CD4-positive, alpha-beta T cell treated with Interleukin-6 for 4 hours (primary cell): ENCODE results near the gene CSF1.
"Not testable (repeated sequence)": the region's sequence is repeated elsewhere in the genome, so short reads cannot be mapped to it uniquely, and the experiment has no call there.

Source experiments
- DNase-seq: peaks from one replicate; pipeline ENCODE4 v3.0.0-alpha.2; 2020; ENCODE audit warnings: mixed read lengths

Gene CSF1

DNA sequence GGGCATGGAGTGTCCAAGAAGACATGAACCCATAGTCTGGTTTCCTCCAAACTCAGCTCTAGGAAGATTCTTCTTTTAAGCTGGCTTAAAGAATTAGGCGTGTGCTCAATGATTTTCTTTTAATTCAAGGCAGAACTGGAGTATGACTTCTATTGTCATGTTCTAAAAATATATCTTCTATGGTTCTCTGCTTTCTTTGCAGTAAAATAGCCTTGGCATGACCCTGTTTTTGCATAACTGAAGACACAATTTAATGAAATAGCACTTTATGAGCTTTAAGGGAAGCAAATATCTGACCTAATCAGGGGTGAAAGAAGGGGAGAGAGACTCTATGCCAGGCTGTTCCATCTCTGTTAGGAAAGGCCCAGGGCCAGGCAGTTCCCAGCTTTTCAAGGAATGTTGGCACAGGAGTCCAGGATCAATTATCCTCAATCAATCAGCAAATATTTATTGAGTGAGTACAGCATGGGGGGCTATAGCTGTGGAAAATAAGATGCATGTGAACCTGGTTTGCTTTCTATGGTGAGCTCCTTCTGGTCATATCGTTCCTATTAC lies 7.2 kb upstream of the CSF1 start:
- DNase-seq: no peak

DNA sequence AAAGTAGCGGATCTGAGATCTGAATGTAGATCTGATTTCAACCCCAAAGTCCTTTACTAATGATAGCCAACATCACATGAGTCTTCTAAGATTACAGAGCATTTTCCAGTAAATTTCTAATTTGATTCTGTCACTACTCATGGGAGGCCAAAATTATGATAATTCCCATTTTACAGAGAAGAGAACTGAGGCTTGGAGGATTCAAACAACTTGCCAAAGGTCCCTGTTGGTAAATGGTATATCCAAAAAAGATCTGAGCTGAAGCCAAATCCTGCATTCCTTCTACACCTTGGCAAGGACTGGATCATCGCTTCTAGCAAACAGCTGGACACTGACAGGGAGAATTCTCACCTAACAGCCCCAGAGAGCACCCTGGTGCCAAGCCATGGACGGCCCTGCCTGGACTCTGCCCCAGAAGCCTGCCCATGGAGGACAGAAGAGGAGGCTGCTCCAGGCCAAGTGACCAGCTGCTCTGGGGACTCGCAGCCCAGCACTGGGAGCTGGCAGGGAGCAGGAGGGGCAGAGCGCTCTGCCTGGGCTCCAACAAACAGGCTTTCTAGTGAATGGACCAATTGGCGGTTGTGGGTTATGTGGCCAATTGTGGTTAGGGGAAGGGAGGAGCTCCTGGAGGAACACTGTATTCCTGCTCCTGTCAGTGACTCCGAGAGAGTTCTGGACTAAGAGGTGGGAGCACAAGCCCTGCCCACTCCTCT lies 6.4 kb upstream of the CSF1 start:
- no peak for DNase-seq

DNA sequence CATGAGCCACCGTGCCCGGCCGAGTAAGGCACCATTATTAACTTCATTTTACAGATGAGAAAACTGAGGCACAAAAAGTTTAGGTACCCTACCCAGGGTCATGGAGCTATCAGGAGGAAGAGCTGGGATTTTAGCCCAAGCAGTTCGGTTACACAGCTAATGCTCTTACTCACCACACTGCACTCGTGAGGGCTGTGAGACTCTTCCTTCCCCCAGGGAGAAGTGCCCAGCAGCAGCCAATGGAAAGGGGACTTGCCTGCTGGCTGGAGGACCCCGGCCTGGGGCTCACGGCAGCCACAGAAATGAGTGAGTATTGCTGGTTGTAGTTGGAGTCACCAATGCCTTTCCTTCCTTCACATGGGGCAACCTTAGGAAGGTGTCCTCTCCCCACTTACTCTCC lies 5.2 kb upstream of the CSF1 start:
- no peak for DNase-seq

DNA sequence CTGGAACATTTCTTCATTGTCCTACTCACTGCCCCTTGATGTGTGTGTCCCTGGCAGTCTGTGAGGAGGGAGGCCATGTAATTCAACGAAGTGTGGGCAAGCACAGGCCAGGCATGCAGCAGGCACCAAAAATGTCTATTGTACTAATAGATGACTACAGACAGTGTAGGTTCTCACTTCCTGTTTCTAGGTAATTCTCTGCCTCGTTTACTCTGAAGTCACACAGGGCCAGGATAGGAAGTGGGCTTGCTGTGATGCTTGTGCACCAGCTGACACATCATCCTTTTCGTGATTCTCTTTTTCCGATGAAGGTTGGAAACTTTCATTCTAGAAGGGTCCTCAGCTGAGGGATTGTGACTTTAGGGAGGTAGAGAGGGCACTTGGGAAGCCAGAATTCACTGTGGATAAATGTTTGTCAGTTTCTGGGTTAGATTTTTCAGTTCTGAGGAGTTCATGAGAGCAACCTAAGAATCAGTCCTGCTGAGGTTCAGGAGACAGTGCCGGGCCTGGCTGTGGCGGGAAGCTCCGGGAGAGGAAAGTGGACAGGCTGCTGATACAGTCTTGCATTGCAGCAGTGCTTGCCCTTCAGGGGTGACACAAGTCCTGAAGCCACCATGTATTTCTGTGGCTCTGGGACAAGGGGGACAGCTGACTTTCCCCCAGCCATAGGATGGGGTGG lies 4.3 kb upstream of the CSF1 start:
- DNase-seq: peak; percentile 66

DNA sequence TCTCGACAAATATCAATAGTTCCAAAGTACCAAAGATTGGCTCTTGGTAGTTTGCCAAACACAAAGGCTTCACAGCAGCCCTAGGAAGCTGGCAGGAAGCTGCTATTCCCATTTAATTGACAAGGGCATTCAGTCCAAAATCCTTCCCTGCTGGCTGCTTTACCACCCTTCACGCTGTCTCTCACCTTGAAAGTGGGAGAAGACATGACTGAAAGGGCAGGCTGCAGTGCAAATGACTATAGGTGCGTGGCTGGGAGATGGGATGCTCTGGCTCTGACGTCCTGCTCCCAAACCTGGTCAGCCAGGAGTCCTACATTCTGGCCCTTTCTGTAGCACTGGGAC lies 3.8 kb upstream of the CSF1 start:
- DNase-seq: no peak

DNA sequence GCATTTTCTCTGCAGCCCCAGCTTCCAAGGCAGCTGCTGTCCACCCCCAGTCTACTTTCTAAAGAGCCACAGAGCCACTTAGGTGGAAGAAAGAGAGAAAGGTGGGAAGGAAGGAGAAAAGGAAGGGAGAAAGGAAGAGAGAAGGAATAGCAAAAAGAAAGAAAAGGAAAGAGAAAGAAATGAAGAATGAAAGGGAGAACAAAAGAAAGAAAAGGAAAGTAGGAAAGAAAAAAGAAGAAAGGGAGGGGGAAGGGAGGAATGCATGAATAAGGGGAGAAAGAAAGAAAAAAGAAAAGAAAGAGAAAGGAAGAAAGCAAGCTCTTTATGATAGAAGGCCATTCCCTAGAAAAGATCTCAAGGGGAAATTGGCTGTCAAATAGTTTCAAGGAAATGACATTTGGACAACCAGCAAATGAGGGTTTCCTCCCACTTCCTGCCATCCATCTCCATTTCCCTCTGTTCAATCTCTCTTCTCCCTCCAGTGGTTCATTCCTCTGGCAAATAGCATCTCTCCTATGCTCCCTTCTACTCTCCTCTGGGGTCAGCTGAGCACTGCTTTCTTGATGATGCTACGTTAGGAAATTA lies 3.4 kb upstream of the CSF1 start:
- no peak for DNase-seq

DNA sequence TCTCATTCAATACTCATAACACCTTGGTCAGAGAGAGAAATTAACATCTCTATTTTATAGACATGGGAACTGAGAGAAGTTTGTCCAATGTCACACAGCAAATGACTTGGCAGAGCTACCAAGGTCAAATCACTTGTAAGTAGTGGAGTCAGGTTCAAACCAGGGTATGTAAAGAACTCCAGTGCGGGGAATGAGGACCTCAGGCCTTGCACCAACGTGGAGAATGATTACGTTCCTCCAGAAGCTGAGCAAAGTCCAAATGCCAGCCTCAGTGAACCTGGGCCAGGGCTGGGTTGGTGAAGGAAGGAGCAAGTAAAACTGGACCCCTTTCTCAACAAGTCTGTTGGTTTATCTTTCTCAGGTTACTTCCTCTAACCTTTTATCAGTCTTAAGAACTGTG lies 1.8 kb upstream of the CSF1 start:
- DNase-seq: no peak

DNA sequence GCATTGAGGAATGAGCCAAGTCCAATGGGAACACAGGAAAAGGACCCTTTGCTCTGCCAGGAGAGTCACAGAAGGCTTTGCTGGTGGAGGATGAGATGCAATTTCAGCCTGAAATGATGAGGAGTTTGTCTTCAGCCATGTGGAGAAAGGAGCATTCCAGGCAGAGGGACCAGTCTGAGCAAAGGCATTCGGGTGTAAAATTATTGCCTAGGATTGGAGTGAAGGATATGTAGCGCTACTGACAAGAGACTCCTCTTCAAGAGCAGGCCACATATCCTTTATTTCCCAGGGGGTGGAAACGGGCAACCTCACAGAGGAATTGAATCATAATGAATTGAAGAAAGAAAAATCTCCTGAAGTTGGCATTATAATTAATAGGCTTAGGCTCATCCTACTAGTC lies 1.1 kb upstream of the CSF1 start:
- DNase-seq: no peak

DNA sequence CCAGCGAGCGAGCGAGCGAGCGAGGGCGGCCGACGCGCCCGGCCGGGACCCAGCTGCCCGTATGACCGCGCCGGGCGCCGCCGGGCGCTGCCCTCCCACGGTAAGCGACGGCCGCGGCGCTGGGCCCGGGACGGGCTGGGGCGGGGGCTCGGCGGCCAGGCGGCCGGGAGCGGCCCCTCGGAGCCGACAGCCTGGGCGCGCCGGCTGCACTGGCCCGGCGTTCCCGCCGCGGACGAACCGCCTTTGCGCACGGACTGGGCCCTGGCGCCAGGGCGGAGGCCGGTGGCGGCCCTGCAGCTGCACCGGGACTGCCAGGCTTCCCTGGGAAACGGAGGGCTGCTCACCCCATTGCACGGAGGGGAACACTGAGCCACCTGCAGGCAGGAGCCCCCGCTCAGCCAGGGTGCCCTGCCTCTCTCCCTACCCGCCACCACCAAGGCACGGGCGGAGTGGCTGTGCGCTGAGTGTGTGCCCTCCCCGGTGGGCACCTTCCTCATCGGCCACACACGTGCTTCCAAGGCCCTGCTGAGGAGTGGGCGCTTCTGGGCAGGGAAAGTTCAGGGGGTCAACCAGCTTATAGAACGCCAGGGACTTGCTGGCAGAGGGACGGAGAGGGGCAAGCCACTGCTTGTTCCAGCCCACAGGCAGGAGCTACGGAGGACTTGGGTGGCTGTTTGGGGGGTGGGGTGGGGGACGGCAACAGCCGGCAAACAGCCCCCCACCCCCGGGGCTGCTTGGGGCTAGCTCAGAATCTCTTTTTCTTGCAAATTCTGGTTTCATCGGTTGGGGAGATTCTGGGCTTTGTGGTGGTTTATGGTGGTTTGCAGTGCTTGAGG lies 532 bp downstream of the CSF1 start:
- peak; percentile 40 for DNase-seq

DNA sequence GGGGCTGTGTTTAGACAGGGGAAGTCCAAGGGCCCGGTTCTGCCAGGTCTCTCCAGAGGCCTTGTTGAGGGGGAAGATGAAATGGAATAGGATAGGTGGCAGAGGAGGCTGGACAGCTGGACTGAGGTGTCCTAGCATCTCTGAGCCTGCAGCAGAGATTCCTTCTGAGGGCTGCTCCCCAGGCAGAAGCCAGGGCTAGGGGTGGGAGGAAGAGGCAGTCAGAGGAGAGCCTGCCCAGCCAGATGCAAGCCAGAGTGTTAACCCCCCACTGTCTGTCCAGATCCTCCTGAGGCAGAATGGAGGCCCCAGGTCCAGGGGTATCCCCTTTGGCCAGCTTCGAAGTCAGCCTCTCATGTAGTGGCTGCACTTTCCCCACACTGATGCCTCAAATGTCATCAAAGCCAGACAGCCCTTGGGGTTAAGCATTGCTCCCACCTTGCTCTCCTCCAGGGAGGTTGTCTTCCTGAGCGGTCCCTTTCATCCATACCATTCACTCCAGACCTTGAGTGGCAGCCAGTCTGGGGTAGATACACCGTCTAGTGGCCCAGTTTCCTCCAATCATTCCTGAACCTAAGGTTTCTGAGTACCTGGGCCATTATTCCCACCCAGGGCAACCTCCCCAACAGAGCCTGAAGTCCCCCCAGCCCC lies 1.7 kb downstream of the CSF1 start:
- DNase-seq: no peak

DNA sequence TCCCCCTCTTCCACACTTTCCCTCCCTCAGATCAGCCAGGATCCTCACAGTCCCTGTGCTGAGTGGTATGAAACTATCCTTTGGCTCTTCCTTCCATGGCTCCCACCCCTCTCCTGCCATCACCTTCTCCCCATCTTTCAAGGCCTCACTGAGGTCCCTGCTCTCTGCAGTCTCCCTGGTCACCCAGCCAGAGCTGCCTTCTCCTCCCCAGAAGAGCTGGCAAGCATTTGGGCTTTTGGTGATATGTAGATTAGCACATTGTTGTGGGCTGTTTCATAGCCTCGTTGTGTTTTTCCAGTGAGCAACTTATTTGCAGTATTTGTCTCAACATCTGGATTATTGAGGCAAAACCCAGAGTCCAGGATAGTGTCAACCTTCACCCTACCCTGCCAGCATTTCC lies 2.2 kb downstream of the CSF1 start:
- no peak for DNase-seq

DNA sequence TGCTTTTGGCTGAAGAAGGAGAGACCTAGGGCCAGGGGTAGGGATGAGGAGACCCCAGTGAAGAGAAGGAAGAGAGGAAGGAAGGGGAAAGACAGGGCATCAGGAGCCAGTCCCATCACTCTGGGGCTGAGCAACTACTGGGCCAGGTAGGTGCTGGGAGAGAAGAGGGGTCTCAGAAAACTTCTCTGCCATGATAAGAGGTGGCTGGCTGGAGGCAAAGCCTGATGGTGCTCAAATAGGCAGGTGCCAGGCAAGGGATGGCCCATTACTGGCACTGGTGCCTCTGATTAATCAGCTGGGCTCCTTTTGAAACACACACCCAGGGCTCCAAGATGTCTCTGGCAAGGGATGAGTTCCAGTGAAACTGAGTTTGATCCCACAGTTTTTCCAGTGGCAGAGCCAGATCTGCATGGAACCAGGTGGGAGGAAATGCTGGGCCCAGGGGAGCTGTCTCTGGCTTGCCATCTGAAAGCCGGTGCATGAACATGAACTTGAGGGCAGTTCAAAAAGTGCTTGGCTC lies 2.8 kb downstream of the CSF1 start:
- DNase-seq: no peak

DNA sequence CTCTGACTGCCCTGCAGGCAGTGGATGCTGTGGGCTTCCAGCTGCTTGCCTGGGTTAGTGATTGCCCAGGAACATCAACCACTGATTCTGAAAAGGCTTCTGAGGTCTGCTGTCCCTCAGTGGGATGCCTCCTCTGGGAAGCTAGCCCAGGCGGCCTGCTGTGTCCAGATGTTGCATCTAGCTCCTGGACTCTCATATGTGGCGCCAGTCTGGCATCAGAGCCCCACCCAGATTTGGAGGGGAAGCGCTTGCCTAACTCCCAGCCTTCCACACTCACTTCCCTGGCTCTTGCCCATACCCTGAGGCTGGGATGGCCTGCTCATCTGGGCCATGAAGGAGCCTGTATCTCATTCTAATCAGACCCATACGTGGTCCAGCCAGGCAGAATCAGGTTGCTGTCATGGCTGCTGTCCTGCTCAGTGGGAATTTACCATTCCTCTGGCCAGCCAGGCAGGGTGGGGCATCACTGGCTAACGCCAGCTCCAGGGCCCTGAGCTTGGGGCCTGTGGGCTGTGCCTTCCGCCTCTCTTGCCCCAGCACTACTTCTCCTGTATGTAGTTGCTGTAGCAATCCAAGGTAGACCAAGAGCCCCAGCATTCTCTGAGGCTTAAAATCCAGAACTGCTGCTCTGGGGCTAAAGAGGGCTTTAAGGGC lies 4.1 kb downstream of the CSF1 start:
- no peak for DNase-seq

DNA sequence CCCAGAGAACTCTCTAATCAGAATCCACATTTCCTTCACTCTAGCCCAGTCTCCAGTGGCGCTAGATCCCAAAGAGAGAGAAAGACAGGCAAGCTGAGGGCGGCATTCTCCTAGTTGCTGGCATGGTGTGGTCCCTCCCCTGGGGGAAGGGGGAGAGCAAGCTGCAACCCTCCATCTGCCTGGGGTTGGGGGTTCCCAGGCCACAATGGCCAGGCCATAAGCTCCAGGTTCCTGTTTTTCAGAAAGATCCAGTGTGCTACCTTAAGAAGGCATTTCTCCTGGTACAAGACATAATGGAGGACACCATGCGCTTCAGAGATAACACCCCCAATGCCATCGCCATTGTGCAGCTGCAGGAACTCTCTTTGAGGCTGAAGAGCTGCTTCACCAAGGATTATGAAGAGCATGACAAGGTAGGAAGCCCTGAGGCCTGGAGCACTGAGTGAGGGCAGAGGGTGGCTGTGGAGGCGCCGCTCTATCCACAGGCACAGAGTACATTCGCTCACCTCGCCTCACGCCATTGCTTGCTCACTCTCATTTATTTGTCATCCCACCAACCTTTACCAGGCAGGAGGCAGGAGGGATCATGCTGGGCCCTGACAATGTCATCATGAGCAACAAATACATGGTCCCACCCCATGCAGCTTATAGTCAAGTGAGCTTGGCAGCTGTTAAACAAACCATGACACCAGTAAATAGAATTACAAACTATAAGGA lies 6.6 kb downstream of the CSF1 start:
- DNase-seq: no peak

DNA sequence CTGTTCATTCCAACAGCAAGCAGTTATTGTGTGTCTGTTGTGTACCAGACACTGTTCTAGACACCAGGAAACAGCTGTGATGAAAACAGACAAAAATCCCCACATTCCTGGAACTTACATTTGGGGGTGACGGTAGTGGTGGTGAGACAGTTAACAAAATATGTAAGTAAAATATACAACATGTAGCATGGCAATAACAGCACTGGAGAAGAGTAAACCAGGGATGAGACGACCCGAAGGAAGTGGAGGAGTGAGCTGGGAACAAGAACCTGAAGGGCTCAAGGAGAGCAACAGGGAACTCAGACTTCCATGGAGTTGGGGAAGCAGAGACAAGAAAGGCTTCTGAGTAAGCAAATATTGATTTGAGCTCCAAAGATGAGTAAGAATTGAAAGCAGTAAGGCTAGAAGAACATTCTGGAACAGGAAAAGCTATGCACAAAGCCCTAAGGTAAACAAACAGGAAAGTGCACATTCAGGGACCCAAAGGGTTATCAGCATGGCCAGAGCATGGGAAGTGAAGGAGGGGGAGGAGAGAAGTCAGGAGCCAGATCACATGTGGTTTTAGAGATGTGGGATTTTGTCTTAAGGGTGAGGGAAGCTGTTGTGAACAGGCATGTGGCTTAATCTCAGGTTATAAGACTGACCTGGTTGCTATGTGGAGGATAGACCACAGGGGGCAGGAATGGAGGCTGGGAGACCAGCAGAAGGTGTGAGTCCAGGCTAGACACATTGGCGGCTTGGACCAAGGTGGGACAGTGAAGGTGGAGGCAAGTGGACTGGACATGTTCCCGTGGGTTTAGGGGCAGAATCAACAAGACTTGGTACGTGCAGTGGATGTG lies 7.3 kb downstream of the CSF1 start:
- DNase-seq: no peak

DNA sequence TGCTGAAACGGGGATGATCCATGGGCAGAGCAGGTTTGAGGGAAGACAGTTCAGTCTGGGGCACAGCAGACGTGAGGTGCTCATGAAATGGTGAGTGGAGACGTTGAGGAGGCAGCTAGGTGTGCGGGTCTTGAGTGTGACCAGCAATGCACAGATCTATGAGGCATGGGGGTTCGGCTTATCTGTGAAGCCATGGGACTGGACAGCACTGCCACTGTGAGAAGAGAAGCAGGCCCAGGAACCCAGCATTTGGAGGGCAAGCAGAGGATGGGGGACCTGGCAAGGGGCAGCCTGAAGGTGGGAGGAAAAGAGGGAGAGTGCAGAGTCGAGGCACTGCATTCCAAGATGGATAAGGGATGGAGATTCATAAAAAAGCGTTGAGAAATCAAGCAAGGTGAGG lies 8.0 kb downstream of the CSF1 start:
- DNase-seq: no peak

DNA sequence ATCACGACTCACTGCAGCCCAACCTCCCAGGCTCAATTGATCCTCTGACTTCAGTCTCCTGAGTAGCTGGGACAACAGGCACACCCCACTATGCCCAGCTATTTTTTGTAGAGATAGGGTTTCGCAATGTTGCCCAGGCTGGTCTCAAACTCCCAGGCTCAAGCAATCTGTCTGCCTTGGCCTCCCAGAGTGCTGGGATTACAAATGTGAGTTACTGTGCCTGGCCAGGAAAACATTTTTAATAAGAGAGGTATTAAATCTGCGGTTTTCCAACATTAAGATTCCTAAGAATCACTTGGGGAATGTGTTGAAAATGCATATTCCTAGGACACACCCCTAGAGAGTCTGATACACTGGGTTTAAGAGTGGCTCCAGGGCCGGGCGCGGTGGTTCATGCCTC lies 8.7 kb downstream of the CSF1 start:
- DNase-seq: no peak

DNA sequence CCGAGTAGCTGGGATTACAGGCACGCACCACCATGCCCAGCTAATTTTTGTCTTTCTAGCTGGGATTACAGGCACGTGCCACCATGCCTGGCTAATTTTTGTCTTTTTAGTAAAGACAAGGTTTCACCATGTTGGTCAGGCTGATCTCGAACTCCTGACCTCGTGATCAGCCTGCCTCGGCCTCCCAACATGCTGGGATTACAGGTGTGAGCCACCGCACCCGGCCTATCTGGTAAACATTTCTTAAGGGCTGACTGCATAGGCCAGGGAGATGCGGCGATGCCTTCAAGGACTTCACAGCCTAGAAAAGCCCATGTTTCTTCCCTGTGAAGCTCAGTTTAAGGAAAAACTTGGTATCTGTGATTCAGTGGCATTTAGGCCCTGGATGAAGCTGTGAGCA lies 9.7 kb downstream of the CSF1 start:
- DNase-seq: not testable (repeated sequence)

DNA sequence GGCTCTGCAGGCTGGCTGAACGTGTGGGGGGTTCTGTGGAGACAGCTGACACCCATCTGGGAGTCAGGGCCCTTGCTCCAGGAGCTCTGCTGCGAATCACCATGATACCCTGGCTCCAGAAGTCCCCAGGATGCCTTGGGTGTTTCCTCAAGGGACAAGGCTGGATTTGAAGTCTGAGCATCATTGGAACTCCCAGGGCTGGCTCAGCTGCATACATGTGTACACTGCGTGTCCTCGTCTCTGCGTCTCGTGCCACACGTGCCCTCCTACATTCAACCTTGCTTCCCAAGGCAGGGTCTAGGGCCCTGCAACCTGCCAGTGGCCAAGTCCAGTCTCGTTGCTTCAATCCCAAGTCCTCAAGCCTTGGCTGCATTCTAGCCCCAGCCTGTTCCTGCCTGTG lies 11.7 kb downstream of the CSF1 start:
- no peak for DNase-seq
